Loucy (cell line): Measurements from ENCODE around the gene SUSD5.

Source experiments
- H2AFZ ChIP-seq: fragments of 200-600 bp; sonication (generic); 2 replicates; pipeline ENCODE4 v1.6.0; 2016; ENCODE audit warnings: antibody characterized with exemption, mild to moderate bottlenecking, low read length, moderate library complexity
- H3F3A ChIP-seq: fragments of 200-600 bp; 2 replicates; pipeline ENCODE4 v1.6.0; 2016; ENCODE audit warnings: antibody characterized with exemption, low read depth, mild to moderate bottlenecking
- H3K27me3 ChIP-seq: fragments of 200-600 bp; sonication (generic); 2 replicates; pipeline ENCODE4 v1.6.1; 2014; ENCODE audit warnings: low read length, mild to moderate bottlenecking; ENCODE audit not compliant: insufficient read depth, poor library complexity, severe bottlenecking
- H3K36me3 ChIP-seq: fragments of 200-600 bp; sonication (generic); 2 replicates; pipeline ENCODE4 v1.6.1; 2016; ENCODE audit warnings: low read length; ENCODE audit not compliant: insufficient read depth
- H3K4me1 ChIP-seq: fragments of 200-600 bp; sonication (generic); 2 replicates; pipeline ENCODE4 v1.5.1; 2014; ENCODE audit warnings: low read length, mild to moderate bottlenecking; ENCODE audit not compliant: insufficient read depth, poor library complexity, severe bottlenecking
- H3K4me2 ChIP-seq: fragments of 200-600 bp; sonication (generic); 2 replicates; pipeline ENCODE4 v1.6.0; 2014; ENCODE audit warnings: antibody characterized with exemption, low read length, low read depth, mild to moderate bottlenecking; ENCODE audit not compliant: poor library complexity, severe bottlenecking
- H3K4me3 ChIP-seq: fragments of 200-600 bp; sonication (generic); 2 replicates; pipeline ENCODE4 v1.5.1; 2014; ENCODE audit warnings: low read length, mild to moderate bottlenecking, mixed read lengths; ENCODE audit not compliant: poor library complexity, severe bottlenecking
- H3K79me2 ChIP-seq: fragments of 200-600 bp; sonication (generic); 2 replicates; pipeline ENCODE4 v1.6.1; 2014; ENCODE audit warnings: low read length; ENCODE audit not compliant: insufficient read depth
- H3K9ac ChIP-seq: fragments of 200-600 bp; sonication (generic); 2 replicates; pipeline ENCODE4 v1.6.0; 2014; ENCODE audit warnings: mild to moderate bottlenecking, low read depth, low read length, moderate library complexity; ENCODE audit not compliant: poor library complexity, severe bottlenecking
- H3K9me2 ChIP-seq: fragments of 200-600 bp; sonication (generic); replicated peaks from 2 replicates; pipeline ENCODE4 v1.6.1; 2016; ENCODE audit warnings: low read depth, low read length, mixed read lengths
- H3K9me3 ChIP-seq: fragments of 200-600 bp; sonication (generic); 2 replicates; pipeline ENCODE4 v1.6.1; 2014; ENCODE audit warnings: mild to moderate bottlenecking, antibody characterized with exemption, low read length, low read depth; ENCODE audit not compliant: insufficient read depth
- H4K20me1 ChIP-seq: fragments of 200-600 bp; sonication (generic); 2 replicates; pipeline ENCODE4 v1.6.0; 2014; ENCODE audit warnings: antibody characterized with exemption, low read length, mild to moderate bottlenecking; ENCODE audit not compliant: insufficient read depth, poor library complexity, severe bottlenecking
- EZH2phosphoT487 ChIP-seq: fragments of 200-600 bp; IDR thresholded peaks from 2 replicates; pipeline ENCODE4 v1.6.1; 2018; ENCODE audit warnings: antibody characterized with exemption, mild to moderate bottlenecking, moderate library complexity, borderline replicate concordance
- TF ChIP-seq, protein P1 (sequence below): fragments of 200-600 bp; sonication (generic); conservative IDR thresholded peaks from 2 replicates; pipeline ENCODE4 v1.5.1; 2014; ENCODE audit warnings: mild to moderate bottlenecking, antibody characterized with exemption, low read length

The SUSD5 gene

GRCh38 chr3:33137691-33138090 is 80.9 kb downstream of the SUSD5 start:
- no peak overlapping the region for H3K4me3 ChIP-seq
- H3K27me3 ChIP-seq, result no peaks in the 10 kb centered on the region
- TF ChIP-seq, protein P1, sequence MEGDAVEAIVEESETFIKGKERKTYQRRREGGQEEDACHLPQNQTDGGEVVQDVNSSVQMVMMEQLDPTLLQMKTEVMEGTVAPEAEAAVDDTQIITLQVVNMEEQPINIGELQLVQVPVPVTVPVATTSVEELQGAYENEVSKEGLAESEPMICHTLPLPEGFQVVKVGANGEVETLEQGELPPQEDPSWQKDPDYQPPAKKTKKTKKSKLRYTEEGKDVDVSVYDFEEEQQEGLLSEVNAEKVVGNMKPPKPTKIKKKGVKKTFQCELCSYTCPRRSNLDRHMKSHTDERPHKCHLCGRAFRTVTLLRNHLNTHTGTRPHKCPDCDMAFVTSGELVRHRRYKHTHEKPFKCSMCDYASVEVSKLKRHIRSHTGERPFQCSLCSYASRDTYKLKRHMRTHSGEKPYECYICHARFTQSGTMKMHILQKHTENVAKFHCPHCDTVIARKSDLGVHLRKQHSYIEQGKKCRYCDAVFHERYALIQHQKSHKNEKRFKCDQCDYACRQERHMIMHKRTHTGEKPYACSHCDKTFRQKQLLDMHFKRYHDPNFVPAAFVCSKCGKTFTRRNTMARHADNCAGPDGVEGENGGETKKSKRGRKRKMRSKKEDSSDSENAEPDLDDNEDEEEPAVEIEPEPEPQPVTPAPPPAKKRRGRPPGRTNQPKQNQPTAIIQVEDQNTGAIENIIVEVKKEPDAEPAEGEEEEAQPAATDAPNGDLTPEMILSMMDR, result no peak
- TF ChIP-seq EZH2phosphoT487, result no peak
- no peak overlapping the region for H3K4me2 ChIP-seq
- 0 out of 2 replicates have a peak, but pooled peaks cover 3% of the 10 kb centered on the region for H3F3A ChIP-seq
- H3K4me1 ChIP-seq, result peaks cover 15% of the 10 kb centered on the region
- H2AFZ ChIP-seq, result no peak overlapping the region
- no peaks in the 10 kb centered on the region for H3K79me2 ChIP-seq
- H3K9me2 ChIP-seq, result no peaks in the 10 kb centered on the region
- no peaks in the 10 kb centered on the region; the same call in 1 of the 2 replicates for H3K9me3 ChIP-seq
- no peak overlapping the region for H3K9ac ChIP-seq
- peaks cover 6% of the 10 kb centered on the region for H4K20me1 ChIP-seq
- peaks cover 32% of the 10 kb centered on the region for H3K36me3 ChIP-seq

DNA sequence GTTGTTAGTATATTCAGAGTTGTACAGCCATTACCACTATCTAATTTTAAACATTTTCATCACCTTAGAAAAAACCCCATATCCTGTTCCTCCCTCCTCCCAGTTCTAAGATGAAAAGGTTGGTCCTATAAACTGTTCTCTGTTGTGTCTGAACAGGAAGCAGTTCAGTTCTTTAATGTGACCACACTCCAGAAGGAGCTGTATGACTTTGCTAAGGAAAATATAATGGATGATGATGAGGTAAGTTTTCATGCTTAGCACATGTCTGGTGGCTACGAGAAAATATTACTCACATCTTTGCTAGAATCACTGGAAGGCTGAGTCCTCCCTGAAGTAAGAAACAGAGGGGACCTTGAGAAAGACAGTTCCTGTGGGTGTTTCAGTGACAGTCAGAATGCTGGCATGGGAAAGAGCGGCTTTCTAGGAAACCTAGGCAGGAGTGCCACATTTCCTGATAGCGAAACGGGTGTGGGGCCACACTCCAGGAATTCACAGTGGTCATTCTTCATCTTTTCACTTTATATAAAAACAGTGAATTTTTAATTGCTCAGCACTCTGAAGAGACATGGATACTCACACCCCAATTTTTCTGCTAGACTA is 84.5 kb downstream of the SUSD5 start:
- Histone ChIP-seq H4K20me1 (peaks cover 6% of the 10 kb centered on the region), H3K9me2 (no peaks in the 10 kb centered on the region), H3K79me2 (no peaks in the 10 kb centered on the region), H3K9ac (no peak overlapping the region), H3K27me3 (no peaks in the 10 kb centered on the region), H3K4me2 (peak overlapping the region; percentile 10), H3K36me3 (peaks cover 30% of the 10 kb centered on the region), H3K4me3 (no peak overlapping the region), H3K4me1 (peaks cover 15% of the 10 kb centered on the region), H3F3A (0 out of 2 replicates have a peak, but pooled peaks cover 3% of the 10 kb centered on the region), H2AFZ (no peak overlapping the region), H3K9me3 (no peaks in the 10 kb centered on the region; the same call in 1 of the 2 replicates)
- TF ChIP-seq, protein P1, result no peak
- TF ChIP-seq EZH2phosphoT487, result no peak

- Histone ChIP-seq H3K79me2 (no peaks in the 10 kb centered on the region), H3K36me3 (peaks cover 30% of the 10 kb centered on the region), H3K27me3 (no peaks in the 10 kb centered on the region), H3K9me2 (no peaks in the 10 kb centered on the region), H3K4me2 (no peak overlapping the region), H2AFZ (no peak overlapping the region), H3F3A (0 out of 2 replicates have a peak, but pooled peaks cover 3% of the 10 kb centered on the region), H3K9ac (no peak overlapping the region), H3K4me3 (no peak overlapping the region), H4K20me1 (peaks cover 6% of the 10 kb centered on the region), H3K9me3 (no peaks in the 10 kb centered on the region; the same call in 1 of the 2 replicates), H3K4me1 (peaks cover 15% of the 10 kb centered on the region)
- TF ChIP-seq EZH2phosphoT487, result no peak
- TF ChIP-seq, protein P1, result no peak
Measured at GRCh38 chr3:33132019-33132360, 86.6 kb downstream of the SUSD5 start.
